HL-60 (cell line): ENCODE results near the gene SCPEP1.

Source experiments
- DNase-seq, 2 experiments: peaks; one replicate each; pipeline ENCODE4 v3.0.0-alpha.2; 2010 to 2020; ENCODE audit warnings: low read depth in 1 of 2, low spot score in 1 of 2
- H3K27ac ChIP-seq: fragments of 250-450 bp; sonication (Bioruptor Pico); replicated peaks from 2 replicates; pipeline ENCODE4 v1.5.1; 2020; ENCODE audit warnings: mild to moderate bottlenecking, moderate library complexity
- H3K27me3 ChIP-seq: fragments of 250-450 bp; sonication (Bioruptor Pico); 2 replicates; pipeline ENCODE4 v1.5.1; 2021; ENCODE audit warnings: mild to moderate bottlenecking, moderate library complexity; ENCODE audit not compliant: insufficient read depth, poor library complexity, severe bottlenecking
- H3K4me3 ChIP-seq: replicated peaks from 2 replicates; pipeline ENCODE4 v1.5.1; 2011; ENCODE audit warnings: mild to moderate bottlenecking, control low read depth, low read length; ENCODE audit not compliant: insufficient read depth
- GABPA ChIP-seq: IDR thresholded peaks from 2 replicates; pipeline ENCODE4 v1.6.1; 2012; ENCODE audit warnings: low read depth
- POLR2AphosphoS5 ChIP-seq: IDR thresholded peaks from 2 replicates; pipeline ENCODE4 v1.6.1; 2012; ENCODE audit warnings: low read depth
- SPI1 ChIP-seq: IDR thresholded peaks from 2 replicates; pipeline ENCODE4 v1.6.1; 2012; ENCODE audit warnings: low read depth, mild to moderate bottlenecking, borderline replicate concordance
- TF ChIP-seq, protein P1 (sequence below): IDR thresholded peaks from one replicate; pipeline ENCODE4 v1.5.1; 2011; ENCODE audit warnings: low read length, control low read depth, inconsistent platforms; ENCODE audit not compliant: insufficient read depth
- TF ChIP-seq, protein P2 (sequence below): IDR thresholded peaks from 2 replicates; pipeline ENCODE4 v1.6.1; 2012; ENCODE audit warnings: low read depth; ENCODE audit not compliant: insufficient replicate concordance

Gene SCPEP1

DNA sequence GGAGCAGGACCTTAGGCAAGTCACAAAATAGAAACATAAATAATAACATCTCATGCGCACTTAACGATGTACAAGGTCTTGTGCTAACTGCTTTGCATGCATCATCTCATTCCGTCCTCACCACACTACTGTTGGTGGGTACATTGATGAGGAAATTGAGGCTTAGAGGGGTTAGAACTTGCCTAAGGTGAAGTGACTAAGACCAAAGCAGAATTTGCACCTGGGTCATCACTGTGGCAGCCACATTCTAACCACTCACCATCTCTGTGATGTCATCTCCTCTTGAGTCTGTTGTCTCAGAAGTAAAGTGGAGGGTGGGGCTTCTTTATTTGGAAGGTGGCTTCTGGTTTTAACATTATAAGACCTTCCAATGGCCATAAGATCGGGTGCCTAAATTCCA lies 43.7 kb upstream of the SCPEP1 start:
- TF ChIP-seq SPI1 (no peak), GABPA (no peak), POLR2AphosphoS5 (no peak)
- TF ChIP-seq, protein P1, sequence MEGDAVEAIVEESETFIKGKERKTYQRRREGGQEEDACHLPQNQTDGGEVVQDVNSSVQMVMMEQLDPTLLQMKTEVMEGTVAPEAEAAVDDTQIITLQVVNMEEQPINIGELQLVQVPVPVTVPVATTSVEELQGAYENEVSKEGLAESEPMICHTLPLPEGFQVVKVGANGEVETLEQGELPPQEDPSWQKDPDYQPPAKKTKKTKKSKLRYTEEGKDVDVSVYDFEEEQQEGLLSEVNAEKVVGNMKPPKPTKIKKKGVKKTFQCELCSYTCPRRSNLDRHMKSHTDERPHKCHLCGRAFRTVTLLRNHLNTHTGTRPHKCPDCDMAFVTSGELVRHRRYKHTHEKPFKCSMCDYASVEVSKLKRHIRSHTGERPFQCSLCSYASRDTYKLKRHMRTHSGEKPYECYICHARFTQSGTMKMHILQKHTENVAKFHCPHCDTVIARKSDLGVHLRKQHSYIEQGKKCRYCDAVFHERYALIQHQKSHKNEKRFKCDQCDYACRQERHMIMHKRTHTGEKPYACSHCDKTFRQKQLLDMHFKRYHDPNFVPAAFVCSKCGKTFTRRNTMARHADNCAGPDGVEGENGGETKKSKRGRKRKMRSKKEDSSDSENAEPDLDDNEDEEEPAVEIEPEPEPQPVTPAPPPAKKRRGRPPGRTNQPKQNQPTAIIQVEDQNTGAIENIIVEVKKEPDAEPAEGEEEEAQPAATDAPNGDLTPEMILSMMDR = no peak
- TF ChIP-seq, protein P2, sequence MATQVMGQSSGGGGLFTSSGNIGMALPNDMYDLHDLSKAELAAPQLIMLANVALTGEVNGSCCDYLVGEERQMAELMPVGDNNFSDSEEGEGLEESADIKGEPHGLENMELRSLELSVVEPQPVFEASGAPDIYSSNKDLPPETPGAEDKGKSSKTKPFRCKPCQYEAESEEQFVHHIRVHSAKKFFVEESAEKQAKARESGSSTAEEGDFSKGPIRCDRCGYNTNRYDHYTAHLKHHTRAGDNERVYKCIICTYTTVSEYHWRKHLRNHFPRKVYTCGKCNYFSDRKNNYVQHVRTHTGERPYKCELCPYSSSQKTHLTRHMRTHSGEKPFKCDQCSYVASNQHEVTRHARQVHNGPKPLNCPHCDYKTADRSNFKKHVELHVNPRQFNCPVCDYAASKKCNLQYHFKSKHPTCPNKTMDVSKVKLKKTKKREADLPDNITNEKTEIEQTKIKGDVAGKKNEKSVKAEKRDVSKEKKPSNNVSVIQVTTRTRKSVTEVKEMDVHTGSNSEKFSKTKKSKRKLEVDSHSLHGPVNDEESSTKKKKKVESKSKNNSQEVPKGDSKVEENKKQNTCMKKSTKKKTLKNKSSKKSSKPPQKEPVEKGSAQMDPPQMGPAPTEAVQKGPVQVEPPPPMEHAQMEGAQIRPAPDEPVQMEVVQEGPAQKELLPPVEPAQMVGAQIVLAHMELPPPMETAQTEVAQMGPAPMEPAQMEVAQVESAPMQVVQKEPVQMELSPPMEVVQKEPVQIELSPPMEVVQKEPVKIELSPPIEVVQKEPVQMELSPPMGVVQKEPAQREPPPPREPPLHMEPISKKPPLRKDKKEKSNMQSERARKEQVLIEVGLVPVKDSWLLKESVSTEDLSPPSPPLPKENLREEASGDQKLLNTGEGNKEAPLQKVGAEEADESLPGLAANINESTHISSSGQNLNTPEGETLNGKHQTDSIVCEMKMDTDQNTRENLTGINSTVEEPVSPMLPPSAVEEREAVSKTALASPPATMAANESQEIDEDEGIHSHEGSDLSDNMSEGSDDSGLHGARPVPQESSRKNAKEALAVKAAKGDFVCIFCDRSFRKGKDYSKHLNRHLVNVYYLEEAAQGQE = no peak
- Histone ChIP-seq H3K4me3 (no peak overlapping the region), H3K27ac (no peak overlapping the region), H3K27me3 (no peaks in the 10 kb centered on the region)
- DNase-seq = no peak

DNA sequence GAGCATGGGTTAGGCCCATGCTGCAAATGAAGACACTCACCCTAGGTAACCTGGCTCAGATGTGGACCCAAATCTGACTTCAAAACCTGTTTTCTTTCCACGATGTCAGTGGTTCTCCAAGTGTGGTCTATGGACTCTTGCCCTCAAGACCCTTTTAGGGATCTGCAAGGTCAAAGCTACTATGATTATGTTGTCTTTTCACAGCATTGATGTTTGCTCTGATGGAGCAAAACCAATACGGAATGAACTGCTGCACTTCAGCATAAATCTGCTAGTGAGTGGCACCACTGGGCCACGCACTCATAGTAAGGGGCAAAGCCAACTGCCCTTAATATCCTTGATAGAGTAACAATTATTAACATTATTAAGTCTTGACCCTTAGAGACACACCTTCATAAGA lies 42.5 kb upstream of the SCPEP1 start:
- DNase-seq = no peak
- no peak for TF ChIP-seq SPI1
- TF ChIP-seq, protein P2 = no peak
- TF ChIP-seq GABPA = no peak
- TF ChIP-seq, protein P1 = no peak
- TF ChIP-seq POLR2AphosphoS5 = no peak

GRCh38 chr17:56936697-56937322 lies 41.1 kb upstream of the SCPEP1 start:
- Histone ChIP-seq H3K4me3 (no peak overlapping the region), H3K27me3 (no peaks in the 10 kb centered on the region), H3K27ac (no peak overlapping the region)
- TF ChIP-seq GABPA = no peak
- TF ChIP-seq, protein P1 = no peak
- no peak for TF ChIP-seq SPI1
- no peak for TF ChIP-seq POLR2AphosphoS5
- TF ChIP-seq, protein P2 = no peak
- DNase-seq = no peak

More for the DNA sequence above, 42.5 kb upstream of the SCPEP1 start:
- Histone ChIP-seq H3K27ac (no peak overlapping the region), H3K4me3 (no peak overlapping the region), H3K27me3 (no peaks in the 10 kb centered on the region)
